ENCODE results near the gene INPP5D. TPM values are rescaled to one million over a fixed set of nuclear protein-coding genes. Genes with fewer than 3 reads are reported as not detected.

INPP5D gene
- total and polyA plus RNA-seq, 2 donors (not counting 3 experiments of a cell fraction or from before 2014, with no cell fraction given) = 13.9 to 46.6 TPM

GRCh38 chr2:233174137-233174536 lies 114.0 kb downstream of the INPP5D start:
- Histone ChIP-seq H2AFZ (ENCODE audit: low read depth, low read length) (no peak overlapping the region), H3K27ac (ENCODE audit: insufficient read depth, low read depth, low read length) (no peak overlapping the region), H3K4me2 (ENCODE audit: insufficient read depth, low read length) (no peak overlapping the region), H3K9ac (replicated peaks; ENCODE audit: extremely low read depth, insufficient read depth, low read length) (no peak overlapping the region), H3K36me3 (ENCODE audit: control insufficient read depth in 2 of 2, extremely low read depth in 1 of 2, insufficient read depth in 2 of 2, low read length in 2 of 2) (peaks cover 2 to 24% of the 10 kb centered on the region in 2 experiments), H3K27me3 (ENCODE audit: control insufficient read depth in 2 of 2, insufficient read depth in 2 of 2, low read length in 2 of 2) (no peaks in the 10 kb centered on the region), H3K9me3 (replicated peaks; ENCODE audit: control insufficient read depth, insufficient read depth, low read length) (no peaks in the 10 kb centered on the region), H3K9me1 (replicated peaks; ENCODE audit: control insufficient read depth, extremely low read depth, insufficient read depth, low read length) (no peaks in the 10 kb centered on the region), H4K20me1 (replicated peaks; ENCODE audit: control insufficient read depth, extremely low read depth, insufficient read depth, low read length) (no peaks in the 10 kb centered on the region), H3K4me3 (replicated peaks in 1 of 3; ENCODE audit: insufficient read depth in 1 of 3, low read depth in 1 of 3, low read length in 3 of 3) (no peak overlapping the region), H3K4me1 (ENCODE audit: control insufficient read depth, extremely low read depth, insufficient read depth, low read length) (no peaks in the 10 kb centered on the region), H3K79me2 (ENCODE audit: control insufficient read depth, insufficient read depth, low read length) (no peaks in the 10 kb centered on the region)
- no peak for DNase-seq (ENCODE audit: low read depth, low spot score)
- POLR2A ChIA-PET = no interaction called here
- BruUV-seq (replicated peaks) = no TSS peak
- FAIRE-seq = no peak
- intact Hi-C loops (cut with micrococcal nuclease) = no loop called here
- CTCF ChIA-PET = interaction anchor here (0.7 to 1.0 kb wide), 2 partner anchors 114 to 145 kb away, joined by 3 read pairs; partner anchors contain the start of gene INPP5D
- dilution Hi-C loops (cut with MboI; ENCODE audit: extremely low pct_ligation_motif_present, low sequenced_read_pairs) = no loop called here
- no peak for TF ChIP-seq MYC (IDR thresholded peaks at IDR 0.05; ENCODE audit: low read depth, low read length)
- no peak for TF ChIP-seq POLR2A (IDR thresholded peaks at IDR 0.05; ENCODE audit: low read depth, low read length)
- no peak for TF ChIP-seq POLR2AphosphoS5 (IDR thresholded peaks at IDR 0.05; ENCODE audit: insufficient read depth, low read depth, low read length)
- no peak for TF ChIP-seq GATA2 (IDR thresholded peaks at IDR 0.05; ENCODE audit: insufficient read depth, insufficient read length, low read depth, low read length)
- no peak for TF ChIP-seq MAX (IDR thresholded peaks at IDR 0.05; ENCODE audit: insufficient read depth, insufficient read length)
- TF ChIP-seq FOS (IDR thresholded peaks at IDR 0.05; ENCODE audit: borderline replicate concordance, insufficient read depth, low read length) = no peak

- Histone ChIP-seq H3K79me2 (ENCODE audit: control insufficient read depth, insufficient read depth, low read length) (no peaks in the 10 kb centered on the region), H3K4me1 (ENCODE audit: control insufficient read depth, extremely low read depth, insufficient read depth, low read length) (no peaks in the 10 kb centered on the region), H3K36me3 (ENCODE audit: control insufficient read depth in 2 of 2, extremely low read depth in 1 of 2, insufficient read depth in 2 of 2, low read length in 2 of 2) (peaks cover 0 to 27% of the 10 kb centered on the region in 2 experiments), H3K9me1 (replicated peaks; ENCODE audit: control insufficient read depth, extremely low read depth, insufficient read depth, low read length) (no peaks in the 10 kb centered on the region), H3K27ac (ENCODE audit: insufficient read depth, low read depth, low read length) (no peak overlapping the region), H2AFZ (ENCODE audit: low read depth, low read length) (no peak overlapping the region), H3K9ac (replicated peaks; ENCODE audit: extremely low read depth, insufficient read depth, low read length) (no peak overlapping the region), H3K9me3 (replicated peaks; ENCODE audit: control insufficient read depth, insufficient read depth, low read length) (no peaks in the 10 kb centered on the region), H3K4me3 (replicated peaks in 1 of 3; ENCODE audit: insufficient read depth in 1 of 3, low read depth in 1 of 3, low read length in 3 of 3) (no peak overlapping the region), H3K27me3 (ENCODE audit: control insufficient read depth in 2 of 2, insufficient read depth in 2 of 2, low read length in 2 of 2) (no peaks in the 10 kb centered on the region), H3K4me2 (ENCODE audit: insufficient read depth, low read length) (no peak overlapping the region), H4K20me1 (replicated peaks; ENCODE audit: control insufficient read depth, extremely low read depth, insufficient read depth, low read length) (no peaks in the 10 kb centered on the region)
- ChIA-PET CTCF (no interaction called here), POLR2A (no interaction called here)
- FAIRE-seq (no peak), DNase-seq (ENCODE audit: low read depth, low spot score) (no peak)
- TF ChIP-seq GATA2 (IDR thresholded peaks at IDR 0.05; ENCODE audit: insufficient read depth, insufficient read length, low read depth, low read length) = no peak
- no peak for TF ChIP-seq CTCF (IDR thresholded peaks at IDR 0.05; ENCODE audit: extremely low read depth in 1 of 2, insufficient read depth in 1 of 2, low read depth in 1 of 2, low read length in 2 of 2)
- TF ChIP-seq POLR2A (IDR thresholded peaks at IDR 0.05; ENCODE audit: low read depth, low read length) = no peak
- TF ChIP-seq JUN (IDR thresholded peaks at IDR 0.05; ENCODE audit: borderline replicate concordance, insufficient read depth, insufficient read length, low read depth) = no peak
- TF ChIP-seq FOS (IDR thresholded peaks at IDR 0.05; ENCODE audit: borderline replicate concordance, insufficient read depth, low read length) = no peak
- TF ChIP-seq EZH2 (IDR thresholded peaks at IDR 0.05; ENCODE audit: borderline replicate concordance, low read depth, low read length, severe bottlenecking) = no peak
- no peak for TF ChIP-seq POLR2AphosphoS5 (IDR thresholded peaks at IDR 0.05; ENCODE audit: insufficient read depth, low read depth, low read length)
- TF ChIP-seq MYC (IDR thresholded peaks at IDR 0.05; ENCODE audit: low read depth, low read length) = no peak
- no peak for TF ChIP-seq MAX (IDR thresholded peaks at IDR 0.05; ENCODE audit: insufficient read depth, insufficient read length)
- dilution Hi-C loops (cut with MboI; ENCODE audit: extremely low pct_ligation_motif_present, low sequenced_read_pairs) = no loop called here
- BruUV-seq (replicated peaks) = no TSS peak
- intact Hi-C loops (cut with micrococcal nuclease) = no loop called here
These were observed 119.1 kb downstream of the INPP5D start for GRCh38 chr2:233178994-233179847.

Data from endothelial cell of umbilical vein (primary cell).